Panc1 (cell line): ENCODE results near the gene SSTR5.

Experiments
- SIN3A ChIP-seq: IDR thresholded peaks from 2 replicates; pipeline ENCODE4 v1.6.1; 2012; ENCODE audit warnings: low read depth, mild to moderate bottlenecking, low read length, moderate library complexity, borderline replicate concordance; ENCODE audit not compliant: insufficient read depth
- TF ChIP-seq, protein P1 (sequence below): fragments of 450-650 bp; IDR thresholded peaks from 2 replicates; pipeline ENCODE4 v1.5.1; 2017; ENCODE audit warnings: mild to moderate bottlenecking

- TF ChIP-seq, protein P1, sequence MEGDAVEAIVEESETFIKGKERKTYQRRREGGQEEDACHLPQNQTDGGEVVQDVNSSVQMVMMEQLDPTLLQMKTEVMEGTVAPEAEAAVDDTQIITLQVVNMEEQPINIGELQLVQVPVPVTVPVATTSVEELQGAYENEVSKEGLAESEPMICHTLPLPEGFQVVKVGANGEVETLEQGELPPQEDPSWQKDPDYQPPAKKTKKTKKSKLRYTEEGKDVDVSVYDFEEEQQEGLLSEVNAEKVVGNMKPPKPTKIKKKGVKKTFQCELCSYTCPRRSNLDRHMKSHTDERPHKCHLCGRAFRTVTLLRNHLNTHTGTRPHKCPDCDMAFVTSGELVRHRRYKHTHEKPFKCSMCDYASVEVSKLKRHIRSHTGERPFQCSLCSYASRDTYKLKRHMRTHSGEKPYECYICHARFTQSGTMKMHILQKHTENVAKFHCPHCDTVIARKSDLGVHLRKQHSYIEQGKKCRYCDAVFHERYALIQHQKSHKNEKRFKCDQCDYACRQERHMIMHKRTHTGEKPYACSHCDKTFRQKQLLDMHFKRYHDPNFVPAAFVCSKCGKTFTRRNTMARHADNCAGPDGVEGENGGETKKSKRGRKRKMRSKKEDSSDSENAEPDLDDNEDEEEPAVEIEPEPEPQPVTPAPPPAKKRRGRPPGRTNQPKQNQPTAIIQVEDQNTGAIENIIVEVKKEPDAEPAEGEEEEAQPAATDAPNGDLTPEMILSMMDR: no peak
- no peak for TF ChIP-seq SIN3A
These were observed 37.1 kb downstream of the SSTR5 start for GRCh38 chr16:1109648-1110047.
